ENCODE measurements around the gene SLC39A5. TPM values are rescaled to one million over a fixed set of nuclear protein-coding genes. Genes with fewer than 3 reads are reported as not detected.
"Not testable (repeated sequence)": the region's sequence is repeated elsewhere in the genome, so short reads cannot be mapped to it uniquely, and the experiment has no call there.

SLC39A5 gene
- total and polyA plus RNA-seq, 2 experiments from 2014 or later: not detected

- Histone ChIP-seq H3K4me3 (no peak overlapping the region), H3K9ac (peak overlapping the region; percentile 27; the same call in 1 of the 2 replicates), H4K20me1 (ENCODE audit: insufficient read depth) (no peaks in the 10 kb centered on the region), H3K9me3 (ENCODE audit: low read depth) (no peaks in the 10 kb centered on the region), H3K27ac (peak overlapping the region; percentile 70), H3K4me1 (ENCODE audit: insufficient read depth) (peaks cover 22% of the 10 kb centered on the region), H3K4me2 (ENCODE audit: unreplicated experiment) (peak overlapping the region; percentile 54), H3F3A (ENCODE audit: insufficient read depth) (peaks cover 29% of the 10 kb centered on the region), H3K27me3 (replicated peaks; ENCODE audit: insufficient read depth) (no peaks in the 10 kb centered on the region), H3K79me2 (ENCODE audit: insufficient read depth) (peaks cover 12% of the 10 kb centered on the region), H3K36me3 (ENCODE audit: low read depth) (no peaks in the 10 kb centered on the region), H3K9me2 (ENCODE audit: insufficient read depth) (no peaks in the 10 kb centered on the region), H2AFZ (peak overlapping the region; percentile 19)
- no peak for TF ChIP-seq EZH2phosphoT487 (IDR thresholded peaks at IDR 0.05; ENCODE audit: insufficient read depth, low read depth)
- TF ChIP-seq EZH2 (IDR thresholded peaks at IDR 0.05; ENCODE audit: insufficient read depth, poor library complexity, severe bottlenecking): no peak
- WGBS, 2 experiments (ENCODE audit: low coverage in 1 of 2, low lambda C conversion rate in 2 of 2, missing lambda C conversion rate in 2 of 2): 53% methylated on average over 5 of the region's 5 CpGs
- DNase-seq: peak; percentile 91
- in situ Hi-C loops (cut with MboI): no loop called here
Measured at GRCh38 chr12:56261503-56262232, 31.8 kb downstream of the SLC39A5 start.

- H3K27me3 ChIP-seq (replicated peaks; ENCODE audit: insufficient read depth); in situ Hi-C loops (cut with MboI); H3K9me3 ChIP-seq (ENCODE audit: low read depth); H3K27ac ChIP-seq; H3K4me3 ChIP-seq; H3K79me2 ChIP-seq (ENCODE audit: insufficient read depth); H2AFZ ChIP-seq; DNase-seq; H3K4me2 ChIP-seq (ENCODE audit: unreplicated experiment); H4K20me1 ChIP-seq (ENCODE audit: insufficient read depth); H3K36me3 ChIP-seq (ENCODE audit: low read depth); H3K9me2 ChIP-seq (ENCODE audit: insufficient read depth); H3K9ac ChIP-seq: not testable (repeated sequence)
- Histone ChIP-seq H3F3A (ENCODE audit: insufficient read depth) (peaks cover 21% of the 10 kb centered on the region), H3K4me1 (ENCODE audit: insufficient read depth) (peaks cover 18% of the 10 kb centered on the region)
- WGBS, 2 experiments (ENCODE audit: low coverage in 1 of 2, low lambda C conversion rate in 2 of 2, missing lambda C conversion rate in 2 of 2): 91 to 94% methylated on average over 6 to 7 of the region's 7 CpGs
Measured at GRCh38 chr12:56262955-56263354, 33.1 kb downstream of the SLC39A5 start.

- in situ Hi-C loops (cut with MboI); H3K27me3 ChIP-seq (replicated peaks; ENCODE audit: insufficient read depth); H3K9me3 ChIP-seq (ENCODE audit: low read depth); H4K20me1 ChIP-seq (ENCODE audit: insufficient read depth); DNase-seq; H3K36me3 ChIP-seq (ENCODE audit: low read depth); H3K79me2 ChIP-seq (ENCODE audit: insufficient read depth); H3K9me2 ChIP-seq (ENCODE audit: insufficient read depth): not testable (repeated sequence)
- H3K9ac ChIP-seq: peak overlapping the region; percentile 85
- peaks cover 36% of the 10 kb centered on the region for H3F3A ChIP-seq (ENCODE audit: insufficient read depth)
- H3K4me3 ChIP-seq: peak overlapping the region; percentile 86
- WGBS, 2 experiments (ENCODE audit: low coverage in 1 of 2, low lambda C conversion rate in 2 of 2, missing lambda C conversion rate in 2 of 2): 41 to 43% methylated on average over 16 of the region's 16 CpGs
- H2AFZ ChIP-seq: peak overlapping the region; percentile 90
- peaks cover 10% of the 10 kb centered on the region for H3K4me1 ChIP-seq (ENCODE audit: insufficient read depth)
- peak overlapping the region; percentile 82 for H3K4me2 ChIP-seq (ENCODE audit: unreplicated experiment)
- H3K27ac ChIP-seq: peak overlapping the region; percentile 83
Measured at GRCh38 chr12:56266068-56266692, 36.3 kb downstream of the SLC39A5 start.

- Histone ChIP-seq H3K4me3 (peak within 1 kb of the TSS; percentile 86), H3K79me2 (ENCODE audit: insufficient read depth) (no peaks in the 10 kb centered on the region), H2AFZ (peak within 1 kb of the TSS; percentile 90), H3K9me3 (ENCODE audit: low read depth) (no peaks in the 10 kb centered on the region), H3K27me3 (replicated peaks; ENCODE audit: insufficient read depth) (no peaks in the 10 kb centered on the region), H3K9ac (peak within 1 kb of the TSS; percentile 85), H3K27ac (peak within 1 kb of the TSS; percentile 83), H3K36me3 (ENCODE audit: low read depth) (peaks cover 11% of the 10 kb centered on the region), H3F3A (ENCODE audit: insufficient read depth) (peaks cover 36% of the 10 kb centered on the region), H3K4me1 (ENCODE audit: insufficient read depth) (0 out of 2 replicates have a peak, but pooled peaks cover 4% of the 10 kb centered on the region), H3K9me2 (ENCODE audit: insufficient read depth) (no peaks in the 10 kb centered on the region), H4K20me1 (ENCODE audit: insufficient read depth) (no peaks in the 10 kb centered on the region), H3K4me2 (ENCODE audit: unreplicated experiment) (peak within 1 kb of the TSS; percentile 82)
- in situ Hi-C loops (cut with MboI): no loop called here
- 1% methylated on average over 53 to 58 of the region's 68 CpGs for WGBS, 2 experiments (ENCODE audit: low coverage in 1 of 2, low lambda C conversion rate in 2 of 2, missing lambda C conversion rate in 2 of 2)
- TF ChIP-seq EZH2phosphoT487 (IDR thresholded peaks at IDR 0.05; ENCODE audit: insufficient read depth, low read depth) (no peak), EZH2 (IDR thresholded peaks at IDR 0.05; ENCODE audit: insufficient read depth, poor library complexity, severe bottlenecking) (no peak)
- DNase-seq: peak; percentile 94
Measured at GRCh38 chr12:56266693-56267442, 37.0 kb downstream of the SLC39A5 start, which contains the start of gene COQ10A. Gene COQ10A (plus strand): TSS chr12:56266942. CDS start chr12:56267119, 177 bp downstream.
